ENCODE results near the gene AUH. TPM values are rescaled to one million over a fixed set of nuclear protein-coding genes. Genes with fewer than 3 reads are reported as not detected.
A peak's percentile ranks its signal among the peaks of the same experiment; 100 is the strongest.

AUH gene
- total RNA-seq, 4 donors from 2014 or later, result 10.6 to 25.4 (median 16.7) TPM

DNA sequence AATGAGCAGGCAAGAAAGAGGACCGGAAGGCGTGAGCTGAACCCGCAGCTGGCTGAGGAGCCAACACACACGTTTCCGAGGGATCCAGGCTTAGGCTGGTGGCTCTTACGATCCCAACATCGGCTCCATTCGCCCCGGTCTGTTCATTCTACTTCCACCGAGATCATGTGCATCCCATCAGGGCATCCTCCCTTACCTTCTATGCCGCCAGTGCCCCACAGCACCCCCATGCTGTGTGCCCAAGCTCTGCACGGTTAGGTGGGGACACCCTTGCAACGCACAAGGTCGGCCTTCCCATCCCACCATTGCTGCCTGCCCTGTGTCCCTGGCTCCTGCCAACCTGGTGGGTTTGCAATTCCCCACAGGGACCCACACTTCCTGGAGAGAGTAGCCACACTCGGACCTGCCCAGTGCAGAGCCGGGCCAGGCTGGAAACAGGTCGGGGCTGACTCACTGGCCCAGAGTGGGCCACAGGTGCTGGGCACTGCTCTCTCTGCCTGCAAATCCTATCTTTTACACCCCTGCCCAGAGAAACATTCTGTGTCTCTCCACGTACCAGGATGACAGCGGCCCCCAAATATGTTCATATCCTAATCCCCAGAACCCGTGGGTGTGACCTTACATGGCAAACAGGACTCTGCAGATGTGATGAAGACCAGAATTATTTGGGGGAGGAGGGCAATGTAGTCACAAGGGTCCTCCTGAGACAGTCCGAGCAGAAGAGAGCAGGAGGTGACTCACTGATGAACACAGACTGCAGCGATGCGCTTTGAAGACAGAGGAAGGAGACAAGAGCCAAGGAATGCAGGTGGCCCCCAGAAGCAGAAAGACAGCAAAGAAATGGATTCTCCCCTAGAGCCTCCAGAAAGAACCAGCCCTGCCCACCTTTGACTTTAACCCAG, 182.2 kb downstream of the AUH start:
- no peak for DNase-seq
- 79 to 94% methylated on average over 14 to 22 of the region's 23 CpGs for WGBS, 2 donors

DNA sequence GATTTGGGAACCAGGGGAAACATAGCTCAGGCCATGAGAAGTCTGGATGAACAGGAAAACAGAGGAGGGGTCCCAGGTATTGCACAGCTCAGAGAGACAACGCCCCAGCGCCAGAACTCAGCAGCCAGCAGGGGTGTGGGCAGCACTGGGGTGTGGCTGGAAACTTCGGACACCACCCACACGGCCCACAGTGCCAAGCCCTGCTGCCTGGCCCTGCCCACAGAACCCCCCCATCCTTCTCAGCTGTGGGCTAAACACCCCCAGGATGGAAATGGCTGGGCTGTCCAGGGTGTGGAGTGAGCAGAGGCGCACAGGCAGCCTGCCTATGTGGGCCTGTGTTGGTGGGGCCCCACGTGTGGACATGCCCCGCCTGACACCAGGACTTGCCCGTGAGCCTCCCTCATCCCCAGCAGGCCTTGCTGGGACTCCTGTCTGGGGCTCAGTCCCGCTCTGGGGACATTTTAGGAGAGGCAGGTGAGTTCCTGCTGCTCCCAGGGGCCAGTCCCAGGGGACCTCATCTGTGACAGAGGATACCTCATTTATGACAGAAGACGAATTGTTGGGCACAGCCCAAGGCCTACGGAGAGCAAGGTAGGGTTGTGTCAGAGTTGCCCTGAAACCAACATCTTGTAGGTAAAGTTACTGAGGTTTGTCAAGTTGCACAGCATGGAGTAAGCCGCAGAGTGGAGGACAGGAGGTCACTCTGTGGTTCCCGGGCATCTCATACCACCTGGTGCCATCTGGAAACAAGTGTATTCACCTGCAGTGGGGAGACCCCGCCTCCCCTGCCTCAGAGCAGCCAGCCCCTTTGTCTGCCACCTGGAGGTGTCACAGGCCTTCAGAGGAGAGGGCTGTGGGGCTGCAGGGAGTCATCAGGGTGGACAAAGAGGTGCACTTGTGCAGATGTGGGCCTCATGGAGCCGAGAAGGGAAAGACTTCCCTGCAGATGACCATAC, 183.2 kb downstream of the AUH start:
- no peak overlapping the region for H3K4me3 ChIP-seq
- H3K36me3 ChIP-seq, result no peaks in the 10 kb centered on the region
- no peaks in the 10 kb centered on the region for H3K9me3 ChIP-seq
- TF ChIP-seq POLR2A (IDR thresholded peaks at IDR 0.05), result no peak
- TF ChIP-seq, protein P1, sequence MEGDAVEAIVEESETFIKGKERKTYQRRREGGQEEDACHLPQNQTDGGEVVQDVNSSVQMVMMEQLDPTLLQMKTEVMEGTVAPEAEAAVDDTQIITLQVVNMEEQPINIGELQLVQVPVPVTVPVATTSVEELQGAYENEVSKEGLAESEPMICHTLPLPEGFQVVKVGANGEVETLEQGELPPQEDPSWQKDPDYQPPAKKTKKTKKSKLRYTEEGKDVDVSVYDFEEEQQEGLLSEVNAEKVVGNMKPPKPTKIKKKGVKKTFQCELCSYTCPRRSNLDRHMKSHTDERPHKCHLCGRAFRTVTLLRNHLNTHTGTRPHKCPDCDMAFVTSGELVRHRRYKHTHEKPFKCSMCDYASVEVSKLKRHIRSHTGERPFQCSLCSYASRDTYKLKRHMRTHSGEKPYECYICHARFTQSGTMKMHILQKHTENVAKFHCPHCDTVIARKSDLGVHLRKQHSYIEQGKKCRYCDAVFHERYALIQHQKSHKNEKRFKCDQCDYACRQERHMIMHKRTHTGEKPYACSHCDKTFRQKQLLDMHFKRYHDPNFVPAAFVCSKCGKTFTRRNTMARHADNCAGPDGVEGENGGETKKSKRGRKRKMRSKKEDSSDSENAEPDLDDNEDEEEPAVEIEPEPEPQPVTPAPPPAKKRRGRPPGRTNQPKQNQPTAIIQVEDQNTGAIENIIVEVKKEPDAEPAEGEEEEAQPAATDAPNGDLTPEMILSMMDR (IDR thresholded peaks at IDR 0.05), result no peak
- intact Hi-C loops (cut with DNase I), result no loop called here
- no peaks in the 10 kb centered on the region for H3K27me3 ChIP-seq
- peak overlapping the region; percentile 71 to 84 (median 76) for H3K27ac ChIP-seq
- DNase-seq, result no peak
- WGBS, 2 donors, result 59 to 74% methylated on average over 6 to 8 of the region's 15 CpGs
- H3K4me1 ChIP-seq, result peaks cover 14 to 55% (median 24%) of the 10 kb centered on the region in 3 donors

More for the DNA sequence above, 182.2 kb downstream of the AUH start:
- Histone ChIP-seq H3K27me3 (no peaks in the 10 kb centered on the region), H3K36me3 (no peaks in the 10 kb centered on the region), H3K9me3 (no peaks in the 10 kb centered on the region), H3K4me3 (no peak overlapping the region), H3K4me1 (peaks cover 14 to 63% (median 24%) of the 10 kb centered on the region in 3 donors), H3K27ac (peak overlapping the region in 1 of 4 donors; percentile 71)
- TF ChIP-seq, protein P1 (IDR thresholded peaks at IDR 0.05), result no peak
- no peak for TF ChIP-seq POLR2A (IDR thresholded peaks at IDR 0.05)
- intact Hi-C loops (cut with DNase I), result no loop called here

DNA sequence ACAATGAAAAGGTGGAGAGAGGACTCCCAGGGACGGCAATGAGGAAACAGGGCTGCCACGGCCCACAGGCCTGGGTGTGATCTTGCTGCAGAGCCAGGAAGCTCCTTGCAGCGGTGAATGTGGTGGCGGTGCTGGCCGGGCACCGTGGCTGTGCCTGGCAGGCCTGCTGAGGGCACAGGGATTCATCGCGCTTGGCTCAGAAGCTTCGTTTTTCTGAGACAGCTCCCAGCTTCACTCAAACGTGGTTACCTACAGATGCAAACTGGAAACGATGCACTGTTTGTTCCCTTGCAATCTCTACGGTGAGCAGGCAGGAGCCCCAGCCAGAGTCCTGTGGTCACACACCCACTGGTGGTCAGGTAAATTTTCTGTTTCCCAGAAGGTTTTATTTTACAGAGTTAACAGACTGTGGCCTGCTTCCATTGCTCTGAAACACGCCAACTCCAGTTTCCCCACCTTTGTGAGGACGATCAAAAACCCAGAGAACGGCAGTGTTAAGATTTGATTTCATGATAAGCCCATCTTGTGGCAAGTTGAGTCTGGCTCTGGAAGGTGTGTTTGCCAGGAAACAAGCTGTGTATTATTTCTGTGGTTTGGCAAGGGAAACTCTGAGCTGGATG, 183.9 kb downstream of the AUH start:
- no peak for TF ChIP-seq POLR2A (IDR thresholded peaks at IDR 0.05)
- TF ChIP-seq, protein P1 (IDR thresholded peaks at IDR 0.05), result no peak
- H3K36me3 ChIP-seq, result no peaks in the 10 kb centered on the region
- no peaks in the 10 kb centered on the region for H3K9me3 ChIP-seq
- 28 to 38% methylated on average over 8 to 13 of the region's 15 CpGs for WGBS, 2 donors
- DNase-seq, result no peak
- intact Hi-C loops (cut with DNase I), result no loop called here
- no peaks in the 10 kb centered on the region for H3K27me3 ChIP-seq
- no peak overlapping the region for H3K4me3 ChIP-seq
- peak overlapping the region; percentile 71 to 84 (median 76) for H3K27ac ChIP-seq
- H3K4me1 ChIP-seq, result peaks cover 14 to 47% (median 21%) of the 10 kb centered on the region in 3 donors

DNA sequence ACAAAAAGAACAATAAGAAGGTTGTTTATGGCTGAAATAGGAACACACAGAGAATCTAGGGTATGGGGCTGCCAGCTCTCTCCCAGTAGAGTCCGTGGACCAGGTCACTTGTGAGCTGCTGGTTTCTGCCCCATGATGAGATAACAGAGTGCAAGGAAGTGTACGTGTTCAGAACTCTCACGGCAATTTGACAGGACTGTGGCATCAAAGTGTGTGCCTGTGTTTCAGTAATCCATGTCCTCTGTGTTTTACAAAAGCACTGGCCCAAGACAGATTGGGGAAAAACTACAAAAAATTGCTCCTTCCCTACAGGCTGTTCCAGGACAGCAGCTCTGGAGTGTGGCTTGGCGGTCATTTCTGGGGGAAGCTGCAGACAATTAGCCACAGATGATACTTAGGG, 184.6 kb downstream of the AUH start:
- Histone ChIP-seq H3K4me1 (peaks cover 14 to 40% (median 20%) of the 10 kb centered on the region in 3 donors), H3K4me3 (no peak overlapping the region), H3K27me3 (no peaks in the 10 kb centered on the region), H3K27ac (peak overlapping the region; percentile 71 to 84 (median 76)), H3K36me3 (no peaks in the 10 kb centered on the region), H3K9me3 (peaks cover 0 to 6% (median 0%) of the 10 kb centered on the region in 3 donors)
- TF ChIP-seq POLR2A (IDR thresholded peaks at IDR 0.05), result no peak
- intact Hi-C loops (cut with DNase I), result no loop called here
- WGBS, 2 donors, result 76 to 79% methylated on average over 4 of the region's 4 CpGs
- DNase-seq, result no peak

DNA sequence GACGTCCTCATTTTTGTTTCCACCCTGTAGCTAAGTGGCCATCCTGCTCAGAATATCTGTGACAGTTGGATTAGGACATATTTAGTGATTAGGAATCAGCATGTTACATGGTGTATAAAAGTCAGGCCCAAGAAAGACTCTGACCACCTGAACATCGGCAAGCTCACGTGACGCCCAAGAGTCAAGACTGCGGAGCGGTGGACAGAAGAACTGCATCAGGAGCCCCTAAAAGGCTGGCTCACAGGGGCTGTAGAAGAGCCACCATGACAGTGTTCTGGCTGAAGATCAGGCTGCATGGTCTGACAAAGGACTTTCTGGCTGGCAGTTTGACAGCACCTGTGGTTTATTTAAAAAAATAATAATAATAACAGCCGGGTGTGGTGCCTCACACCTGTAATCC, 185.3 kb downstream of the AUH start:
- 93 to 94% methylated on average over 7 of the region's 7 CpGs for WGBS, 2 donors
- peaks cover 14 to 36% (median 16%) of the 10 kb centered on the region in 3 donors for H3K4me1 ChIP-seq
- H3K27ac ChIP-seq, result peak overlapping the region in 1 of 4 donors; percentile 84
- intact Hi-C loops (cut with DNase I), result no loop called here
- H3K4me3 ChIP-seq, result no peak overlapping the region
- TF ChIP-seq POLR2A (IDR thresholded peaks at IDR 0.05), result no peak
- TF ChIP-seq, protein P1 (IDR thresholded peaks at IDR 0.05), result no peak
- peaks cover 0 to 12% (median 0%) of the 10 kb centered on the region in 3 donors for H3K9me3 ChIP-seq
- H3K36me3 ChIP-seq, result no peaks in the 10 kb centered on the region
- no peaks in the 10 kb centered on the region for H3K27me3 ChIP-seq
- DNase-seq, result no peak

Measured in esophagus squamous epithelium (tissue), 5 donors.